MM.1S (cell line): ENCODE measurements around the gene OPRL1.

Source experiments
- DNase-seq: peaks from one replicate; pipeline ENCODE4 v3.0.0-alpha.2; 2015
- H2AFZ ChIP-seq: fragments of 300-600 bp; sonication (generic); 2 replicates; pipeline ENCODE4 v1.6.0; 2016; ENCODE audit warnings: antibody characterized with exemption, low read length
- H3F3A ChIP-seq: fragments of 300-600 bp; sonication (generic); 2 replicates; pipeline ENCODE4 v1.6.1; 2016; ENCODE audit warnings: mild to moderate bottlenecking, antibody characterized with exemption, low read length, moderate library complexity, mixed read lengths; ENCODE audit not compliant: insufficient read depth
- H3K27ac ChIP-seq: fragments of 300-600 bp; sonication (generic); 2 replicates; pipeline ENCODE4 v1.5.1; 2016; ENCODE audit warnings: mild to moderate bottlenecking, low read length
- H3K27me3 ChIP-seq: fragments of 300-600 bp; sonication (generic); replicated peaks from 2 replicates; pipeline ENCODE4 v1.6.0; 2016; ENCODE audit warnings: low read length; ENCODE audit not compliant: insufficient read depth
- H3K36me3 ChIP-seq: fragments of 300-600 bp; sonication (generic); replicated peaks from 2 replicates; pipeline ENCODE4 v1.6.1; 2016; ENCODE audit warnings: mild to moderate bottlenecking, low read length, mixed read lengths; ENCODE audit not compliant: insufficient read depth
- H3K4me1 ChIP-seq: fragments of 300-600 bp; sonication (generic); 2 replicates; pipeline ENCODE4 v1.6.1; 2016; ENCODE audit warnings: low read length, mixed read lengths
- H3K4me2 ChIP-seq: fragments of 300-600 bp; sonication (generic); 2 replicates; pipeline ENCODE4 v1.6.0; 2016; ENCODE audit warnings: low read depth, low read length
- H3K4me3 ChIP-seq: fragments of 300-600 bp; sonication (generic); 2 replicates; pipeline ENCODE4 v1.5.1; 2016; ENCODE audit warnings: low read length, mixed read lengths
- H3K79me2 ChIP-seq: fragments of 300-600 bp; sonication (generic); 2 replicates; pipeline ENCODE4 v1.6.1; 2016; ENCODE audit warnings: mixed run types, low read length, mixed read lengths
- H3K9ac ChIP-seq: fragments of 300-600 bp; sonication (generic); 2 replicates; pipeline ENCODE4 v1.6.1; 2016; ENCODE audit warnings: low read length, mixed read lengths
- H3K9me2 ChIP-seq: fragments of 300-600 bp; sonication (generic); replicated peaks from 2 replicates; pipeline ENCODE4 v1.6.1; 2016; ENCODE audit warnings: mild to moderate bottlenecking, low read length, mixed read lengths; ENCODE audit not compliant: insufficient read depth
- H3K9me3 ChIP-seq: fragments of 300-600 bp; sonication (generic); replicated peaks from 2 replicates; pipeline ENCODE4 v1.6.1; 2016; ENCODE audit warnings: mild to moderate bottlenecking, low read length, mixed read lengths; ENCODE audit not compliant: insufficient read depth
- H4K20me1 ChIP-seq: fragments of 300-600 bp; sonication (generic); 2 replicates; pipeline ENCODE4 v1.6.1; 2016; ENCODE audit warnings: mild to moderate bottlenecking, low read length, moderate library complexity, mixed read lengths; ENCODE audit not compliant: insufficient read depth
- EZH2 ChIP-seq: fragments of 300-600 bp; sonication (generic); optimal IDR thresholded peaks from 2 replicates; pipeline ENCODE3; 2017; ENCODE audit warnings: low read depth, mild to moderate bottlenecking, antibody characterized with exemption, low read length, mixed read lengths
- EZH2phosphoT487 ChIP-seq: fragments of 300-600 bp; sonication (generic); IDR thresholded peaks from 2 replicates; pipeline ENCODE4 v1.6.1; 2018; ENCODE audit warnings: antibody characterized with exemption, low read length
- TF ChIP-seq, protein P1 (sequence below): fragments of 300-600 bp; sonication (generic); IDR thresholded peaks from 2 replicates; pipeline ENCODE4 v1.5.1; 2016; ENCODE audit warnings: antibody characterized with exemption, low read length, mixed read lengths

Gene OPRL1

DNA sequence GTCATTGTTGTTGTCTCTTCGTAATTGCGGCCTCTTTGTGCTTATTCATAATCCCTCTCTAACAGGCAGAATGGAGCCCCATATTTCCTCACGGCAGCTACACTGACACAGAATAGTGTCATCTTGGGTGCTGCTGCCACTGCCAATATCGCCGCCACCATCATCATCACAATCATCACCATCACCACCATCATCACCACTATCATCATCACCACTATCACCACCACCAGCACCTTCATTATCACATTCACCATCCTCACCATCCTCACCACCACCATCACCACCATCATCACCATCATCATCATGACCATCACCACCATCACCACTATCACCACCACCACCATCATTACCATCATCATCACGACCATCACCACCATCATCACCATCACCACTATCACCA is 16.7 kb downstream of the OPRL1 start:
- Histone ChIP-seq H3K79me2 (no peaks in the 10 kb centered on the region), H3K4me1 (peaks cover 13% of the 10 kb centered on the region), H3K27me3 (peaks cover 58% of the 10 kb centered on the region), H3K4me2 (no peak overlapping the region), H3F3A (no peaks in the 10 kb centered on the region), H2AFZ (no peak overlapping the region), H3K9ac (no peak overlapping the region), H3K4me3 (no peak overlapping the region), H3K36me3 (no peaks in the 10 kb centered on the region), H3K9me3 (no peaks in the 10 kb centered on the region), H3K9me2 (no peaks in the 10 kb centered on the region), H4K20me1 (no peaks in the 10 kb centered on the region), H3K27ac (no peak overlapping the region)
- DNase-seq, result no peak
- TF ChIP-seq, protein P1, sequence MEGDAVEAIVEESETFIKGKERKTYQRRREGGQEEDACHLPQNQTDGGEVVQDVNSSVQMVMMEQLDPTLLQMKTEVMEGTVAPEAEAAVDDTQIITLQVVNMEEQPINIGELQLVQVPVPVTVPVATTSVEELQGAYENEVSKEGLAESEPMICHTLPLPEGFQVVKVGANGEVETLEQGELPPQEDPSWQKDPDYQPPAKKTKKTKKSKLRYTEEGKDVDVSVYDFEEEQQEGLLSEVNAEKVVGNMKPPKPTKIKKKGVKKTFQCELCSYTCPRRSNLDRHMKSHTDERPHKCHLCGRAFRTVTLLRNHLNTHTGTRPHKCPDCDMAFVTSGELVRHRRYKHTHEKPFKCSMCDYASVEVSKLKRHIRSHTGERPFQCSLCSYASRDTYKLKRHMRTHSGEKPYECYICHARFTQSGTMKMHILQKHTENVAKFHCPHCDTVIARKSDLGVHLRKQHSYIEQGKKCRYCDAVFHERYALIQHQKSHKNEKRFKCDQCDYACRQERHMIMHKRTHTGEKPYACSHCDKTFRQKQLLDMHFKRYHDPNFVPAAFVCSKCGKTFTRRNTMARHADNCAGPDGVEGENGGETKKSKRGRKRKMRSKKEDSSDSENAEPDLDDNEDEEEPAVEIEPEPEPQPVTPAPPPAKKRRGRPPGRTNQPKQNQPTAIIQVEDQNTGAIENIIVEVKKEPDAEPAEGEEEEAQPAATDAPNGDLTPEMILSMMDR, result no peak
- TF ChIP-seq EZH2 (no peak), EZH2phosphoT487 (no peak)

DNA sequence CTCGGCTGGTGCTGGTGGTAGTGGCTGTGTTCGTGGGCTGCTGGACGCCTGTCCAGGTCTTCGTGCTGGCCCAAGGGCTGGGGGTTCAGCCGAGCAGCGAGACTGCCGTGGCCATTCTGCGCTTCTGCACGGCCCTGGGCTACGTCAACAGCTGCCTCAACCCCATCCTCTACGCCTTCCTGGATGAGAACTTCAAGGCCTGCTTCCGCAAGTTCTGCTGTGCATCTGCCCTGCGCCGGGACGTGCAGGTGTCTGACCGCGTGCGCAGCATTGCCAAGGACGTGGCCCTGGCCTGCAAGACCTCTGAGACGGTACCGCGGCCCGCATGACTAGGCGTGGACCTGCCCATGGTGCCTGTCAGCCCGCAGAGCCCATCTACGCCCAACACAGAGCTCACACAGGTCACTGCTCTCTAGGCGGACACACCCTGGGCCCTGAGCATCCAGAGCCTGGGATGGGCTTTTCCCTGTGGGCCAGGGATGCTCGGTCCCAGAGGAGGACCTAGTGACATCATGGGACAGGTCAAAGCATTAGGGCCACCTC is 18.7 kb downstream of the OPRL1 start:
- Histone ChIP-seq H3K4me3 (no peak overlapping the region), H3K27me3 (peaks cover 64% of the 10 kb centered on the region), H3K4me2 (no peak overlapping the region), H2AFZ (no peak overlapping the region), H3K9me2 (no peaks in the 10 kb centered on the region), H3K9ac (no peak overlapping the region), H3K9me3 (no peaks in the 10 kb centered on the region), H3K79me2 (no peaks in the 10 kb centered on the region), H3K4me1 (peaks cover 13% of the 10 kb centered on the region), H3K36me3 (no peaks in the 10 kb centered on the region), H3F3A (no peaks in the 10 kb centered on the region), H4K20me1 (no peaks in the 10 kb centered on the region), H3K27ac (no peak overlapping the region)
- TF ChIP-seq, protein P1, result no peak
- no peak for DNase-seq

DNA sequence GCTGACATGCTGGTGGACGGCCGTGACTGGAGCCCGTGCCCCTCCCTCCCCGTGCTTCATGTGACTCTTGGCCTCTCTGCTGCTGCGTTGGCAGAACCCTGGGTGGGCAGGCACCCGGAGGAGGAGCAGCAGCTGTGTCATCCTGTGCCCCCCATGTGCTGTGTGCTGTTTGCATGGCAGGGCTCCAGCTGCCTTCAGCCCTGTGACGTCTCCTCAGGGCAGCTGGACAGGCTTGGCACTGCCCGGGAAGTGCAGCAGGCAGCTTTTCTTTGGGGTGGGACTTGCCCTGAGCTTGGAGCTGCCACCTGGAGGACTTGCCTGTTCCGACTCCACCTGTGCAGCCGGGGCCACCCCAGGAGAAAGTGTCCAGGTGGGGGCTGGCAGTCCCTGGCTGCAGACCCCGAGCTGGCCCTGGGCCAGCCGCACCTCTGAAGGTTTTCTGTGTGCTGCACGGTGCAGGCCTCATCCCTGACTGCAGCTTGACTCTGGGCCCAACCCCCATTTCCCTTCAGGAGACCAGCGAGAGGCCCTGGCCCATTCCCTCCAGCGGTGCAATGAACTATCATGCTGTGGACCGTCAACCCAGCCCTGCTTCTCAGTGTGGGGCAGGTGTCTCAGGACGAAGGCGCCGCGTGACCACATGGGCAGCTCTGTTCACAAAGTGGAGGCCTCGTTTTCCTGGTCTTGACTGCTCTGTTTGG is 19.4 kb downstream of the OPRL1 start:
- H2AFZ ChIP-seq, result no peak overlapping the region
- no peak for DNase-seq
- no peak overlapping the region; the same call in 1 of the 2 replicates for H3K27ac ChIP-seq
- no peak overlapping the region for H3K9ac ChIP-seq
- no peaks in the 10 kb centered on the region for H3F3A ChIP-seq
- H4K20me1 ChIP-seq, result no peaks in the 10 kb centered on the region
- TF ChIP-seq EZH2 (no peak), EZH2phosphoT487 (no peak)
- TF ChIP-seq, protein P1, result no peak
- no peaks in the 10 kb centered on the region for H3K9me2 ChIP-seq
- H3K9me3 ChIP-seq, result no peaks in the 10 kb centered on the region
- H3K36me3 ChIP-seq, result no peaks in the 10 kb centered on the region
- H3K27me3 ChIP-seq, result peaks cover 71% of the 10 kb centered on the region
- H3K79me2 ChIP-seq, result no peaks in the 10 kb centered on the region
- no peak overlapping the region for H3K4me3 ChIP-seq
- H3K4me1 ChIP-seq, result peaks cover 13% of the 10 kb centered on the region
- H3K4me2 ChIP-seq, result no peak overlapping the region
